Colon (tissue), 2 donors: ENCODE results near the gene AUH.

Source experiments
- FAIRE-seq: peaks from 2 replicates; lab custom pipeline; 2012; peaks lifted over from hg19 to GRCh38; lab: Jason Lieb, UNC
- donor health status: control.
- donor health status: control.

AUH gene

GRCh38 chr9:91245431-91246313 is 116.0 kb downstream of the AUH start:
- no peak for FAIRE-seq

GRCh38 chr9:91243029-91243428 is 118.7 kb downstream of the AUH start:
- FAIRE-seq = no peak

DNA sequence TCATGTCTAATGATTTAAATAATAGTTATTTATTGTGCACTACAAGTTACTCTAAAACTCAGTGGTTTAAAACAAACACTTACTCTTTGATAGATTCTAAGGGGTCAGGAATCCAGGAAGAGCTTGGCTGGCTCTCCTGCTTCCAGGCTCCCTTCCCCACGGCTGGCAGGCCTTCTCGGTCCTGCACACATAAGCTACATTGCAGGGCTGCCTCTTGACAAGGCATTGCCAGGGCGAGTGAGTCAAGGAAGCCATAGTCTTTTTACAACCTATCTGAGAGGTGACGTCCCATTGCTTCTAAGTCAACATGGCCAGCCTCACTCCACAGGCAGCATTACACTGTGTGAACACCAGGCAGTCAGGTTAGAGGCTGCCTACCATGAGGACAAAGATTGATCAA is 119.8 kb downstream of the AUH start:
- FAIRE-seq = no peak

- no peak for FAIRE-seq
These were observed 121.0 kb downstream of the AUH start for GRCh38 chr9:91240596-91241165.

GRCh38 chr9:91239367-91240111 is 122.2 kb downstream of the AUH start:
- FAIRE-seq = no peak

DNA sequence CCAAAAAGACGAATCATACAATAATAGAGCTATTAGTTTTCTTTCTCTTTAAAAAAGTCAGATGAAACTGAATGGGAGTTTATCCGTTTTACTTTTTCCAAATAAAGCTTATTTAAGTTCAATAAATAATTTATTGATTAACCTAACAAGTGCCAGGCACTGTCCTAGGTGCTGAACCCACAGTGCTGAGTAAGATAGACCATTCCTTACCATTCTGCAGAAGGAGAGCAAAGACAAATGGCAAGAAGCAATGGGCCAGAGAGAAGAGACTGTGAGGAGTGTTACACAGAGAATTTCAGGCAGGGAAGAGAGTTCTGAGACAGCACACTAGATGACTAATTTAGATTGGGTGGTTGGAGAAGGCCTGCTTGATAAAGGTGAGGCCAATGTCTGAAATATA is 127.2 kb downstream of the AUH start:
- FAIRE-seq = no peak

DNA sequence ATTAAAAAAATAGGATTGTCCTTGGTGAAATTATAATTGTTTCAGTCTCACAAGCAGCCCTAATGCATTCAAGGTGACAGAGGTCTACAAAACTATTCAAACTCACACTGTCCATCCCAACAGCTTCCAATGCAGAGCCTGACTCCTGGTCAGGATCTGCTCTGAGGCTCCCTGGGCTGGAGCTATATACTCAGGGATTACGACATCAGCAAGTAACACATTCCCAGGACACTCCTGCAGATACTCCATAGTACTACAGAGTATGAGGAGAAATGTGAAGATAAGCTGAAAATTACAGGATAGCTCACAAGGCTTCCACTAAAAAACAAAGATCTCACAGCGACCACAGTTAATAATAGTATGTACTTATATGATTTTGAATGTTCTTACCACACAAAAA is 130.1 kb downstream of the AUH start:
- no peak for FAIRE-seq

- no peak for FAIRE-seq
These were observed 138.7 kb downstream of the AUH start for GRCh38 chr9:91223000-91223399.

DNA sequence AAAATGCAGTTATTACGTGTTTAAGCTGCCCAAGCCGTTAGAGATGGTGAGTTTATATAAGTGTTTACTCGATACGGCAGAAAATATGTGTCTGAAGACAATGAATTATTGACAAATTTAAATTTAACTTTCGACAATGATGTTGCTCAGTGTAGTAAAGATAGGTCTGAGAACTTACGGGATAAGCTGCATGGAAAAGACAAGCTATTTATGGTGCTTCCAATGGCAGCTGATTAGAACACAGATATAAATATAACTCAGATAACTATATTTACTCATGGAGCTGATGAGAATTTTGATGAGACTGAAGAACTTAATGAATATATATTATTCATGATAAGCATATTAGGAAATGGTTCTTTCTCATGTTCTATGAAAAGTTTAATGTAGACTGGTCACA is 139.3 kb downstream of the AUH start:
- no peak for FAIRE-seq

DNA sequence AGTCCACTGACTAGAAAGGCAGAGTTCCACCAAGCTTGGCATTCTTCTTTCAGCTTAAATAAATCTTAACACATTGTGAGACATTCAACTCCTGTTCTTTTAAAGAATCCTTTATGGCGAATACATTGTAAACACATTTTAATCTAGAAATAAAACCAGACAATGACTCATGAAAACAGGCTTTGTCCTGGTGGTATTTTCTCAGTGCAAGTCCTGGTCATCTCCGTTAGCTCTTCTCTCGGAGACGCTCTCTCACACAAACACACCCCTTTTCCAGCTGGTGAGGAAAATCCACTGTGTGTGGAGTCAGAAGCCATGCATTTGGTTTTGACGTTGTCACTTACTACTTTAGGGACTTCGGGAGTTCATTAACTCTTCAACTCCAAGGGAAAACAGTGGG is 140.4 kb downstream of the AUH start:
- no peak for FAIRE-seq

DNA sequence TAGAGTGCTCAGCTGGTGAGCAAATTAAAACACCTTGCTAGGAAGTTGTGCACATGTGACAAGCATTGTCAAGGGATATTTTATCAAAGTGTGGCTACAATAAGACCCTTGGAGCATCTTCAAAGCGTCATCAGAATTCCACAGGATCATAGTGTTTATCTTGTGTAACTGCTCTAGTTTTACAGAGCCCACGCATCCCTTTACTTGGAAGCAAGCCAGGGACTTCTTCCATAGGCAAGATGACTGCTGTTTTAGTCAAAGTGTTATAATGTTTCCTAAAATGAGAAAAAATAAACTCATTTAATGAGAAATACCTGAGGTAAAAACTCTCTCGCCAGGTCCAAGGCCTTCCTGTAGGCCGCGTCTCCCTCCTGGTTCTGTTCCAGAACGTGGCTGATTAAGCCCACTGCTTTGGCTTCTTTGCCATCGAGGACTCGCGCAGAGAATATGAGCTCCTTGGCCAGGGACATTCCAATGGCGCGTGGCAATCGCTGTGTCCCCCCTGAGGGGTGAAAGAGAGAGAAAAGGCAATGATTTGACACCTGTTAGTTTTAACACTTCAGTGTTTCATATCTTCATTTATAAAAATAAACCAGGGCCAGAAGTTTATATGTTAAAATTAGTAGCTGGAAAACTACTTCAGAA is 141.1 kb downstream of the AUH start:
- FAIRE-seq = no peak

DNA sequence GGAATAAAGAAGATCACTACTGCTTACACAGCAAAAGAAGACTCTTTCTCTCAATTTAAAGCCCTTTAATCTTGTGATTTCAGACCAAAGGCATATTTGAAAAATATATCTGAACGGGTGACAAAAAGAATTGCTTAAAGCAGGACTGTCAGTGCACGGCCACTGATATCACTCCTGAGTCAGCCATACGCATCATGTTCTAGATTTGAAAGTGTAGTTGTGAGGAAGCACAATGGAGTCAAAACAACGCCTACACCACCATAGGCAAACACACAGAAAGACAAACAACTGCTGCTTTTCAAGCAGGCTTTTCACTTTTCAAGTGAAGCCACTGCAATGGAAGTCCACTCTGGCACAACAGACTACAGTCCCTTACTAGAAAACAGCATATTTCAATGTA is 141.7 kb downstream of the AUH start:
- FAIRE-seq = no peak

- FAIRE-seq = no peak
These were observed 142.2 kb downstream of the AUH start for GRCh38 chr9:91219557-91219956.

- no peak for FAIRE-seq
These were observed 144.3 kb downstream of the AUH start for GRCh38 chr9:91217388-91217787.

DNA sequence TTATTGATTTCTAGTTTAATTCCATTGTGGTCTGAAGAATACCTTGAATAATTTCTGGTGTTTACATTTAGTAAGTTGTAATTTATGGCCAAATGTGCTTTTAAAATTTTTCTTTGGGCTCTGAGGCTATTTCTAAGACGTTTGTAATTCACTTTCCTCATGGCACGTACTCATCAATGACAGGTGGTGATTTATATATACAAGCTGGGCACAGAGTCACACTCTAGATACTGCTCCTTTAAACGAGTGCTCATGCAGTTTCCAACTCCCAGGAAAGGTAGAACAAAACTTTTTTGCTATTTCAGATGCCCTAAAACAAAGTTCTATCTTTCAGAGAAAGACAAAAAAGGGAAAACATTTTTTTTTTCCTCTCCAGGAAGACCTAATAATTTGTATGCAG is 146.9 kb downstream of the AUH start:
- FAIRE-seq = no peak

DNA sequence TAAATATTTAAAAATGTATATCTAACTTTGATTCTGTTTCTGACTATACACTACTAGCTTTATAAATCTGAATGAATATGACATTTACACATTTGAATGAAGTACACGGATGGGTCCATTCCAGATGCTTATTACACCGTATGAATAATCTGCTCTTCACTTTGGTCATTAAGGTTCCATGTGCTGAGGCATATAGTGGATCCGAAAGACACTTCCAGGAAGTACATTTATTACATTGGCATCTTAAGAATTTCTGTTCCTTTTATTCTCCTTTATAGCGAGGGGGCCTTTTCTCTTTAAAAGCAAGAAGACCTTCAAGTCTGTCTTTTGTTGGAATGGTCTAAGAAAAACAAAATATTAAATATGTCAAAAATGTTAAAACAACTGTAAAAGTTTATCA is 147.6 kb downstream of the AUH start:
- no peak for FAIRE-seq

GRCh38 chr9:91212596-91213243 is 149.0 kb downstream of the AUH start:
- no peak for FAIRE-seq

DNA sequence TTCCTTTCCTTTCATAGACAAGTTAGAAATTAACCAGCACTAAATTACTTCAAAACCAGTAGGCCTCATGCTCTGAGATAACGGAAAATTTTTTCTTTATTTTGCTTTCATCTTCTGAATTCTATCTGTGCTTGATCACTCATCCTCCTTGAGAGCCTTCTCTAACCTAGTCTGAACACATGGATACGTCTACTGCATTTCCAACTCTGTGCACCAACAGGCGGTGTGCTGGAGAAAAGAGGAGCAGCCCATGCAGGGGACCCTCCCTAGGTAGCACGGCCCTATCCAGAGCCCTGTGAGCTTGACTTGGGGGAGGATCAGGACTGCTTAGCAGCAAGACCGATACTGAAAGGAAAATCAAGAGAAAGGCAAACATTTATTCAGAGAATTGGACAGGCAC is 149.8 kb downstream of the AUH start:
- FAIRE-seq = no peak

DNA sequence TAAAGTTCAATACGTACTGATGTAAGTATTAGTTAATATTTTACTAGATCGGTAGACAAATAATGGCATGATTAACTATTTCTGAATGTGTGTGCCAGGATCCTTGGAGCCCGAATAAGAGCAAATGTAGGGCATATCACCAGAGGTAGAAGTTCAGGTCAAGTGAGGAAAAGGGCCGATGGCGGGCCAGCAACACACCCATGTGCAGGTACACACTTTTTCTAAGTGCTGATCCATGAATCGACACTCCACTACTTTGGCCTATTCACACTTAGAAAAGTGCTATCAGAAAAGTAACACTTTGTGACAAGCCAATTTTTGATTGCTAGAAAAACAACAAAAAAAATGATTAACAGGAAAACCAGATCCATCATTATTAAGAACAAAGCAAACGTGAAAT is 150.3 kb downstream of the AUH start:
- no peak for FAIRE-seq

DNA sequence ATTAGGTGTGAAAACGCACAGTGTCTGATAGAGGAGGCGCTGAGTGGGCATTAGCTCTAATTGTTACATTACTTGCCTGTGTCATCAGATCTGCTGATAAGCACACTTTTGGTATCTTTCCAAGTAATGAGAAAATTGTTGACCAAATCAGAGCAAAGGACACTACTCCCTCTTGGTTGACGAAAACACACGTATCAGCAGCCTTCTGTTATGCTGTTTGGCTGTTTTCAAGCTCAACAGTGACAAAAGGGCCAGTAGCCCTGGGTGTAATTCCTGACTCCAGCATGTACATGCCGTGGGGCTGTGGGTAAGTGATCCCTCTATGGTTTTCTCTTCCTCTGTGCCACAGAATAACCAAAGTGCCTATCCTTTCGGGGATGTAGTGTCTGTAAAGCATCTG is 151.4 kb downstream of the AUH start:
- no peak for FAIRE-seq

GRCh38 chr9:91208837-91209236 is 152.9 kb downstream of the AUH start:
- no peak for FAIRE-seq

GRCh38 chr9:91208419-91208745 is 153.3 kb downstream of the AUH start:
- FAIRE-seq = no peak
